Adipocyte (in vitro differentiated cells): ENCODE measurements around the gene CD47.

Experiments used
- DNase-seq: peaks from one replicate; pipeline ENCODE4 v3.0.0-alpha.2; 2015; ENCODE audit warnings: low read depth
- H3K27me3 ChIP-seq: replicated peaks from 2 replicates; pipeline ENCODE4 v1.7.0; 2013; ENCODE audit warnings: mild to moderate bottlenecking, low read length, moderate library complexity; ENCODE audit not compliant: control insufficient read depth, insufficient read depth
- H3K36me3 ChIP-seq: 2 replicates; pipeline ENCODE4 v1.7.0; 2013; ENCODE audit warnings: low read length, mild to moderate bottlenecking, moderate library complexity; ENCODE audit not compliant: control insufficient read depth, insufficient read depth, severe bottlenecking
- H3K4me1 ChIP-seq: 2 replicates; pipeline ENCODE4 v1.7.0; 2013; ENCODE audit warnings: mild to moderate bottlenecking, low read length, moderate library complexity; ENCODE audit not compliant: control insufficient read depth, insufficient read depth
- H3K4me3 ChIP-seq: 2 replicates; pipeline ENCODE4 v1.7.0; 2013; ENCODE audit warnings: mild to moderate bottlenecking, low read length, moderate library complexity
- H3K9ac ChIP-seq: 2 replicates; pipeline ENCODE4 v1.7.0; 2013; ENCODE audit warnings: mild to moderate bottlenecking, low read length, moderate library complexity
- H3K9me3 ChIP-seq: 2 replicates; pipeline ENCODE4 v1.7.0; 2013; ENCODE audit warnings: mild to moderate bottlenecking, low read length, moderate library complexity; ENCODE audit not compliant: control insufficient read depth

CD47 gene

GRCh38 chr3:108041253-108041652, 49.6 kb downstream of the CD47 start:
- no peaks in the 10 kb centered on the region for H3K4me1 ChIP-seq
- H3K27me3 ChIP-seq, result no peaks in the 10 kb centered on the region
- H3K36me3 ChIP-seq, result peaks cover 5% of the 10 kb centered on the region
- no peak overlapping the region for H3K4me3 ChIP-seq
- H3K9me3 ChIP-seq, result no peaks in the 10 kb centered on the region
- no peak overlapping the region for H3K9ac ChIP-seq
- no peak for DNase-seq

- DNase-seq, result no peak
- Histone ChIP-seq H3K9ac (no peak overlapping the region), H3K4me1 (no peaks in the 10 kb centered on the region), H3K9me3 (no peaks in the 10 kb centered on the region), H3K4me3 (no peak overlapping the region), H3K27me3 (no peaks in the 10 kb centered on the region), H3K36me3 (peaks cover 3% of the 10 kb centered on the region)
Observed at GRCh38 chr3:108037770-108038169, 53.1 kb downstream of the CD47 start.

- no peaks in the 10 kb centered on the region for H3K27me3 ChIP-seq
- DNase-seq, result peak; percentile 41
- H3K4me3 ChIP-seq, result no peak overlapping the region
- no peaks in the 10 kb centered on the region for H3K4me1 ChIP-seq
- no peaks in the 10 kb centered on the region for H3K9me3 ChIP-seq
- H3K36me3 ChIP-seq, result no peaks in the 10 kb centered on the region
- no peak overlapping the region for H3K9ac ChIP-seq
Observed at GRCh38 chr3:108036984-108037741, 53.7 kb downstream of the CD47 start.

GRCh38 chr3:108036401-108036800, 54.4 kb downstream of the CD47 start:
- H3K4me3 ChIP-seq, result no peak overlapping the region
- no peaks in the 10 kb centered on the region for H3K4me1 ChIP-seq
- H3K27me3 ChIP-seq, result no peaks in the 10 kb centered on the region
- no peak for DNase-seq
- no peaks in the 10 kb centered on the region for H3K36me3 ChIP-seq
- H3K9me3 ChIP-seq, result no peaks in the 10 kb centered on the region
- H3K9ac ChIP-seq, result no peak overlapping the region

GRCh38 chr3:108035751-108036150, 55.1 kb downstream of the CD47 start:
- Histone ChIP-seq H3K36me3 (no peaks in the 10 kb centered on the region), H3K9me3 (no peaks in the 10 kb centered on the region), H3K9ac (no peak overlapping the region), H3K4me3 (no peak overlapping the region), H3K27me3 (no peaks in the 10 kb centered on the region), H3K4me1 (no peaks in the 10 kb centered on the region)
- no peak for DNase-seq

GRCh38 chr3:108031895-108032294, 58.9 kb downstream of the CD47 start:
- no peaks in the 10 kb centered on the region for H3K4me1 ChIP-seq
- no peaks in the 10 kb centered on the region for H3K36me3 ChIP-seq
- no peak for DNase-seq
- no peaks in the 10 kb centered on the region for H3K27me3 ChIP-seq
- H3K9ac ChIP-seq, result no peak overlapping the region
- no peaks in the 10 kb centered on the region for H3K9me3 ChIP-seq
- H3K4me3 ChIP-seq, result no peak overlapping the region

- no peaks in the 10 kb centered on the region for H3K9me3 ChIP-seq
- H3K27me3 ChIP-seq, result no peaks in the 10 kb centered on the region
- no peak overlapping the region for H3K9ac ChIP-seq
- H3K4me3 ChIP-seq, result no peak overlapping the region
- DNase-seq, result no peak
- no peaks in the 10 kb centered on the region for H3K36me3 ChIP-seq
- no peaks in the 10 kb centered on the region for H3K4me1 ChIP-seq
Observed at GRCh38 chr3:108030960-108031359, 59.9 kb downstream of the CD47 start.

- Histone ChIP-seq H3K4me1 (no peaks in the 10 kb centered on the region), H3K27me3 (no peaks in the 10 kb centered on the region), H3K9me3 (no peaks in the 10 kb centered on the region)
Observed at GRCh38 chr3:108029466-108029865, 61.4 kb downstream of the CD47 start.

GRCh38 chr3:108028896-108029295, 61.9 kb downstream of the CD47 start:
- H3K9me3 ChIP-seq, result no peaks in the 10 kb centered on the region
- no peak for DNase-seq
- H3K36me3 ChIP-seq, result no peaks in the 10 kb centered on the region
- H3K4me3 ChIP-seq, result no peak overlapping the region
- H3K9ac ChIP-seq, result no peak overlapping the region
- no peaks in the 10 kb centered on the region for H3K27me3 ChIP-seq
- no peaks in the 10 kb centered on the region for H3K4me1 ChIP-seq

More at GRCh38 chr3:108029466-108029865, 61.4 kb downstream of the CD47 start:
- Histone ChIP-seq H3K36me3 (no peaks in the 10 kb centered on the region), H3K4me3 (no peak overlapping the region), H3K9ac (no peak overlapping the region)
- no peak for DNase-seq

- Histone ChIP-seq H3K4me3 (no peak overlapping the region), H3K9ac (no peak overlapping the region), H3K36me3 (no peaks in the 10 kb centered on the region), H3K27me3 (no peaks in the 10 kb centered on the region), H3K4me1 (no peaks in the 10 kb centered on the region), H3K9me3 (no peaks in the 10 kb centered on the region)
- no peak for DNase-seq
Observed at GRCh38 chr3:108025177-108025576, 65.7 kb downstream of the CD47 start.

GRCh38 chr3:108024146-108024850, 66.5 kb downstream of the CD47 start:
- Histone ChIP-seq H3K4me3 (no peak overlapping the region), H3K27me3 (no peaks in the 10 kb centered on the region), H3K36me3 (no peaks in the 10 kb centered on the region), H3K9ac (no peak overlapping the region), H3K9me3 (no peaks in the 10 kb centered on the region), H3K4me1 (no peaks in the 10 kb centered on the region)
- DNase-seq, result no peak
